OCI-LY7 (cell line): ENCODE results near the gene NPR3. TPM values are rescaled to one million over a fixed set of nuclear protein-coding genes. Genes with fewer than 3 reads are reported as not detected.

Source experiments
- BruUV-seq: library from RNA; stranded (reverse); fragments of 400-500 nt; replicated peaks from 2 replicates; lab custom pipeline; 2021; lab: Mats Ljungman, UMichigan
- CTCF ChIA-PET: fragments of 300-600 bp; sonication (Branson Sonifier 250); formaldehyde crosslinking; loops from one replicate; lab custom pipeline; 2022; ENCODE audit warnings: antibody characterized with exemption; ENCODE audit not compliant: unreplicated experiment; lab: Charles Lee
- POLR2A ChIA-PET: fragments of 300-600 bp; sonication (Branson Sonifier 250); formaldehyde crosslinking; loops from one replicate; lab custom pipeline; 2022; ENCODE audit warnings: antibody characterized with exemption; lab: Charles Lee
- DNase-seq: peaks from one replicate; pipeline ENCODE4 v3.0.0-alpha.2; 2015; ENCODE audit warnings: low spot score
- H2AFZ ChIP-seq: fragments of 200-600 bp; sonication (generic), shearing (Covaris generic); 2 replicates; pipeline ENCODE4 v1.6.1; 2014; ENCODE audit warnings: mild to moderate bottlenecking, antibody characterized with exemption, low read length, moderate library complexity
- H3K27ac ChIP-seq: fragments of 200-600 bp; sonication (generic); 2 replicates; pipeline ENCODE4 v1.5.1; 2014; ENCODE audit warnings: mixed run types, low read depth, mild to moderate bottlenecking, moderate library complexity, low read length, inconsistent platforms; ENCODE audit not compliant: poor library complexity, severe bottlenecking
- H3K36me3 ChIP-seq: fragments of 200-600 bp; sonication (generic); 2 replicates; pipeline ENCODE4 v1.6.1; 2014; ENCODE audit warnings: mild to moderate bottlenecking, antibody characterized with exemption, low read length, moderate library complexity, mixed read lengths; ENCODE audit not compliant: insufficient read depth
- H3K4me1 ChIP-seq: fragments of 200-600 bp; sonication (generic); 2 replicates; pipeline ENCODE4 v1.5.1; 2014; ENCODE audit warnings: mild to moderate bottlenecking, low read length; ENCODE audit not compliant: insufficient read depth, poor library complexity, severe bottlenecking
- H3K4me2 ChIP-seq: fragments of 200-600 bp; sonication (generic); 2 replicates; pipeline ENCODE4 v1.6.1; 2014; ENCODE audit warnings: mild to moderate bottlenecking, low read length
- H3K4me3 ChIP-seq: fragments of 200-600 bp; sonication (generic); 2 replicates; pipeline ENCODE4 v1.5.1; 2014; ENCODE audit warnings: mild to moderate bottlenecking, low read depth, low read length; ENCODE audit not compliant: poor library complexity, severe bottlenecking
- H3K79me2 ChIP-seq: fragments of 200-600 bp; sonication (generic); 2 replicates; pipeline ENCODE4 v1.6.1; 2016; ENCODE audit warnings: low read depth, mild to moderate bottlenecking, low read length, moderate library complexity, mixed read lengths; ENCODE audit not compliant: insufficient read depth
- H3K9me2 ChIP-seq: fragments of 200-600 bp; sonication (generic); 2 replicates; pipeline ENCODE4 v1.6.1; 2016; ENCODE audit warnings: mild to moderate bottlenecking, low read length, mixed read lengths; ENCODE audit not compliant: insufficient read depth
- H3K9me3 ChIP-seq: fragments of 200-600 bp; sonication (generic); 2 replicates; pipeline ENCODE4 v1.6.1; 2014; ENCODE audit warnings: mild to moderate bottlenecking, mixed run types, low read length, mixed read lengths
- H4K20me1 ChIP-seq: fragments of 200-600 bp; sonication (generic); 2 replicates; pipeline ENCODE4 v1.6.1; 2014; ENCODE audit warnings: mild to moderate bottlenecking, antibody characterized with exemption, low read length, moderate library complexity, mixed read lengths; ENCODE audit not compliant: insufficient read depth
- CTCF ChIP-seq: fragments of 200-600 bp; sonication (generic); conservative IDR thresholded peaks from 2 replicates; pipeline ENCODE4 v1.5.1; 2014; ENCODE audit warnings: mild to moderate bottlenecking, antibody characterized with exemption, low read length, moderate library complexity, mixed read lengths
- EZH2phosphoT487 ChIP-seq: fragments of 200-600 bp; sonication (generic); IDR thresholded peaks from 2 replicates; pipeline ENCODE4 v1.6.1; 2018; ENCODE audit warnings: low read depth, borderline replicate concordance, mild to moderate bottlenecking, mixed run types, antibody characterized with exemption, low read length, moderate library complexity, mixed read lengths
- intact Hi-C: fragments of 100-400 bp; cut with micrococcal nuclease; formaldehyde crosslinking; loops from one replicate; pipeline ENCODE4 v1.10.0; 2022; ENCODE audit not compliant: unreplicated experiment
- total RNA-seq, 2 experiments: library from RNA; depleted of rRNA in 1 of 2; stranded (reverse); fragments of >200 nt in 1 of 2; shearing (Covaris generic) in 1 of 2; gene quantifications; 2 replicates each; pipeline ENCODE4 v1.2.3, GENCODE V29; 2014 to 2022

Gene NPR3
- total RNA-seq, 2 experiments from 2014 or later = not detected

GRCh38 chr5:32828492-32828891 is 117.4 kb downstream of the NPR3 start:
- no TSS peak for BruUV-seq
- H3K9me3 ChIP-seq = no peaks in the 10 kb centered on the region
- no peak overlapping the region for H3K27ac ChIP-seq
- H3K4me2 ChIP-seq = no peak overlapping the region
- POLR2A ChIA-PET = no interaction called here
- intact Hi-C loops = no loop called here
- TF ChIP-seq CTCF = no peak
- no peak for TF ChIP-seq EZH2phosphoT487
- no peak for DNase-seq
- no peak overlapping the region for H2AFZ ChIP-seq
- H4K20me1 ChIP-seq = no peaks in the 10 kb centered on the region
- H3K79me2 ChIP-seq = no peaks in the 10 kb centered on the region
- no peaks in the 10 kb centered on the region for H3K9me2 ChIP-seq
- CTCF ChIA-PET = no interaction called here
- no peaks in the 10 kb centered on the region for H3K36me3 ChIP-seq
- H3K4me3 ChIP-seq = no peak overlapping the region
- no peaks in the 10 kb centered on the region for H3K4me1 ChIP-seq

GRCh38 chr5:32831624-32832023 is 120.5 kb downstream of the NPR3 start:
- no peak for TF ChIP-seq CTCF
- DNase-seq = no peak
- Histone ChIP-seq H3K4me2 (no peak overlapping the region), H3K36me3 (no peaks in the 10 kb centered on the region), H3K4me3 (no peak overlapping the region), H2AFZ (no peak overlapping the region), H3K27ac (no peak overlapping the region), H3K4me1 (no peaks in the 10 kb centered on the region), H4K20me1 (no peaks in the 10 kb centered on the region), H3K79me2 (no peaks in the 10 kb centered on the region), H3K9me3 (no peaks in the 10 kb centered on the region), H3K9me2 (no peaks in the 10 kb centered on the region)
- no TSS peak for BruUV-seq
- intact Hi-C loops = no loop called here
- POLR2A ChIA-PET = interaction anchor here (0.6 kb wide), 1 partner anchor 139 kb away, joined by 3 read pairs; no protein-coding TSS in a partner anchor
- CTCF ChIA-PET = no interaction called here

- CTCF ChIA-PET = no interaction called here
- Histone ChIP-seq H3K9me2 (no peaks in the 10 kb centered on the region), H3K36me3 (no peaks in the 10 kb centered on the region), H3K79me2 (no peaks in the 10 kb centered on the region), H3K4me2 (no peak overlapping the region), H3K27ac (no peak overlapping the region), H2AFZ (no peak overlapping the region), H3K4me1 (no peaks in the 10 kb centered on the region), H3K9me3 (no peaks in the 10 kb centered on the region), H4K20me1 (no peaks in the 10 kb centered on the region), H3K4me3 (no peak overlapping the region)
- no peak for DNase-seq
- TF ChIP-seq CTCF = no peak
- no peak for TF ChIP-seq EZH2phosphoT487
- intact Hi-C loops = no loop called here
- BruUV-seq = no TSS peak
- POLR2A ChIA-PET = no interaction called here
These were observed 122.0 kb downstream of the NPR3 start for GRCh38 chr5:32833127-32833526.
